K562 treated with DMSO at 1 percent for 48 hours (cell line): ENCODE data around the gene ATP23. TPM values are rescaled to one million over a fixed set of nuclear protein-coding genes. Genes with fewer than 3 reads are reported as not detected.

ENCODE experiments used
- total RNA-seq: library from RNA; unstranded; fragments of 300-600 nt; gene quantifications from 2 replicates; pipeline ENCODE4 v1.2.3, GENCODE V29; 2022; ENCODE audit warnings: low replicate concordance; ENCODE audit errors: extremely low read depth

Gene ATP23, protein sequence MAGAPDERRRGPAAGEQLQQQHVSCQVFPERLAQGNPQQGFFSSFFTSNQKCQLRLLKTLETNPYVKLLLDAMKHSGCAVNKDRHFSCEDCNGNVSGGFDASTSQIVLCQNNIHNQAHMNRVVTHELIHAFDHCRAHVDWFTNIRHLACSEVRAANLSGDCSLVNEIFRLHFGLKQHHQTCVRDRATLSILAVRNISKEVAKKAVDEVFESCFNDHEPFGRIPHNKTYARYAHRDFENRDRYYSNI
- total RNA-seq, result not detected in 2 replicates

DNA sequence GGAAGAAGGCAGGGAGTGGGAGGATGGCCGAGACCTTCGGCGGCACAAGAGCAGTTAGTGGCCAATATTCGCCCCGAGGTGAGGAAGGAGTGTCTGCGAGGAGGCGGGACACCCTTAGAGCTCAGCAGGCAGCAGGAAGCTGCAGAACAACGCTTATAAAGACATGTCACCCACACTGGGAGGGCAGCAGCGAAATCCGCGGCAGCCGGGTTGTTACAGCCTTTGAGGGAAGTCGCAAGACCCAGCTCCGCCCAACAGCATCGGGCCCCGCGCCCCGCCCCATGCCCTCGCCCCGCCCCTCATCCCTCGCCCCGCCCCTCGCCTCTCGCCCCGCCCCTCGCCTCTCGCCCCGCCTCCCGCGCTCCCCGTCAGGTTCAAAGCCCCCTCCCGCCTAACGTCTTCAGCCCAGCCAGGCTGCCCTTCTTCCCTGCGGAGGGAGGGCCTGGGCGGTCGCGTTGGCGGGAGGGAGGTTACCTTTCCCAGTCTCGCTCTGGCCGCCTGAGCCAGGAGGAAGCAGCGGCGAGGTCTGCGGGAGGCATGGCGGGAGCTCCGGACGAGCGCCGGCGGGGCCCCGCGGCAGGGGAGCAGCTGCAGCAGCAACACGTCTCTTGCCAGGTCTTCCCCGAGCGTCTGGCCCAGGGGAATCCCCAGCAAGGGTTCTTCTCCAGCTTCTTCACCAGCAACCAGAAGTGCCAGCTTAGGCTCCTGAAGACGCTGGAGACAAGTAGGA, at the start of gene ATP23:
ATP23 (plus strand) TSS at position 403 of the 730 bp plus-strand sequence; CDS start at position 538, 135 bp downstream.

Other genes with a start within 250 kb of the ATP23 start
- gene OS9, start 247.4 kb upstream of the ATP23 start, total RNA-seq, result 921 TPM in 1 of 2 replicates, not detected in the other
- not detected in 2 replicates for gene AGAP2, start 202.8 kb upstream of the ATP23 start, total RNA-seq
- gene TSPAN31, start 196.5 kb upstream of the ATP23 start, total RNA-seq, result not detected in 2 replicates
- gene CDK4, start 189.3 kb upstream of the ATP23 start, total RNA-seq, result not detected in 2 replicates
- not detected in 2 replicates for gene MARCHF9, start 186.5 kb upstream of the ATP23 start, total RNA-seq
- not detected in 2 replicates for gene CYP27B1, start 174.5 kb upstream of the ATP23 start, total RNA-seq
- gene METTL1, start 169.5 kb upstream of the ATP23 start, total RNA-seq, result not detected in 2 replicates
- gene EEF1AKMT3, start 169.0 kb upstream of the ATP23 start, total RNA-seq, result not detected in 2 replicates
- gene TSFM, start 158.8 kb upstream of the ATP23 start, total RNA-seq, result not detected in 2 replicates
- not detected in 2 replicates for gene AVIL, start 122.8 kb upstream of the ATP23 start, total RNA-seq
- 74.3 TPM in 1 of 2 replicates, not detected in the other for gene CTDSP2, start 94.8 kb upstream of the ATP23 start, total RNA-seq